ENCODE results near the gene SIAH1. TPM values are rescaled to one million over a fixed set of nuclear protein-coding genes. Genes with fewer than 3 reads are reported as not detected.

Gene SIAH1
- total RNA-seq, 1 experiment from 2014 or later, result 29.9 TPM

DNA sequence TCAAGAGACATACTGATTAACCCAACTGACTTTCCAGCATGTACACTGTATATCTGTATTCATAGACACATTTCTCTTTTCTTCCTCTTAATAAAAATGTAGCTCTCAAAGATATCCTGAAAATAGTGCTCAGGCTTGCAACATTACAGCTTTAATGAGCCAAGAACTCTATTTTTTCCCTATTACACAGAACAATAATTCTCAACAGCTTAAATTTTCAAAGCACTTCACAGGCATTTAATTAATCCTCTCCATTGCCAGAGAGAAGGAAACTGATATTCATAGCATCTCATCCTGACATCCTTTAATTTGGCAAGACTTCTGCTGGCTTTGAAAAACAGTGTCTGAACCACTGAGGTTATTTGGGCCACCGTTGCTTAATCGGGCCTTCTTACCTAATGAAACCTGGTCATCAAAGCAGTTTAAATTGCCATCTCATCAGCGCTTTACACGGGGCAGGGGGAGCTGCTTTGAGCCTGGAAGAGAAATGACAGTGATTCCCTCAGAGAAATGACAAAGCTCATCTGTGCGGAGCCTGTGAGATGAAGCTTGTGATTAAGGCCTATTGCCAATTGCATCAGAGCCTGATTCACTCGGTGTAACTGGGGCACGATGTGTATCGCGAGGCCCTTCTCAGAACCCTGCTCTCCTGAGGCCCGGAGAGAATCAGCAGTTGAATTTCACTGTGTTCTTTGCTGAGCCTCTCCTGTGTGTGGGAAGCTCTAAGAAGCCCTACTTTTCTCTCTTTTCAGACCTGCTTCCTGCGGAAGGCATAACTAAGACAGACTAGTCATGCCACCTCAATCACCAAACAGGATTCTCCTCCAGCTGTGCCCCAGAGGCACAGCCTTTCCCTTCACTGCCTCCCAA, 8.5 kb upstream of the SIAH1 start:
- CTCF ChIA-PET, result interaction anchor here (0.8 to 1.7 kb wide), 2 partner anchors 133 to 230 kb away, joined by 4 read pairs; no protein-coding TSS in a partner anchor

DNA sequence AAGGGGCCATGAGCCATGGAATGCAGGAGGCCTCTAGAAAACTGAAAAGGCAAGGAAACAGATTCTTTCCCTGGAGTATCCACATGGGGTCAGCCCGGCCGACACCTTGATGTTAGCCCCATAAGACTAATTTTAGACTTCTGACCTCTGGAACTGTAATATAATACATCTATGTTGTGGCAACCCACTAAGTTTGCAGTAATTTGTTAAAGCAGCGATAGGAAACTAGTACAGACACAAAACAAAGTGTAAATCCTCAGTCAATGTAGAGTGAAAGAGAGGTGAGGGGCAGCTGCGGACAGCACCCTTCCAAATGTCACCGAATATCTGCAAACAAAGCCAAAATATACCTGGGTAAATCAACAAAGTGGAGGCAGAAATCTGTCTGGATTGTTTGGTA, 7.2 kb upstream of the SIAH1 start:
- no peak for DNase-seq (ENCODE audit: low spot score)
- TF ChIP-seq ZBTB21 (CRISPR knock-in tag; IDR thresholded peaks at IDR 0.05; ENCODE audit: borderline replicate concordance), result no peak
- TF ChIP-seq, protein P1, sequence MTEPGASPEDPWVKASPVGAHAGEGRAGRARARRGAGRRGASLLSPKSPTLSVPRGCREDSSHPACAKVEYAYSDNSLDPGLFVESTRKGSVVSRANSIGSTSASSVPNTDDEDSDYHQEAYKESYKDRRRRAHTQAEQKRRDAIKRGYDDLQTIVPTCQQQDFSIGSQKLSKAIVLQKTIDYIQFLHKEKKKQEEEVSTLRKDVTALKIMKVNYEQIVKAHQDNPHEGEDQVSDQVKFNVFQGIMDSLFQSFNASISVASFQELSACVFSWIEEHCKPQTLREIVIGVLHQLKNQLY (CRISPR knock-in tag; IDR thresholded peaks at IDR 0.05), result no peak
- TF ChIP-seq CREM (CRISPR knock-in tag; IDR thresholded peaks at IDR 0.05), result no peak
- TF ChIP-seq MYBL2 (CRISPR knock-in tag; IDR thresholded peaks at IDR 0.05), result no peak
- TF ChIP-seq NFYB (CRISPR knock-in tag; conservative IDR thresholded peaks at IDR 0.05; ENCODE audit: low read depth), result no peak
- TF ChIP-seq, protein P2, sequence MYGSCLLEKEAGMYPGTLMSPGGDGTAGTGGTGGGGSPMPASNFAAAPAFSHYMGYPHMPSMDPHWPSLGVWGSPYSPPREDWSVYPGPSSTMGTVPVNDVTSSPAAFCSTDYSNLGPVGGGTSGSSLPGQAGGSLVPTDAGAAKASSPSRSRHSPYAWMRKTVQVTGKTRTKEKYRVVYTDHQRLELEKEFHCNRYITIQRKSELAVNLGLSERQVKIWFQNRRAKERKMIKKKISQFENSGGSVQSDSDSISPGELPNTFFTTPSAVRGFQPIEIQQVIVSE (CRISPR knock-in tag; IDR thresholded peaks at IDR 0.05; ENCODE audit: borderline replicate concordance), result no peak
- TF ChIP-seq SP1 (CRISPR knock-in tag; conservative IDR thresholded peaks at IDR 0.05), result no peak
- no peak for TF ChIP-seq NR1H2 (CRISPR knock-in tag; IDR thresholded peaks at IDR 0.05)
- no peak for TF ChIP-seq FOXK1 (CRISPR knock-in tag; IDR thresholded peaks at IDR 0.05)
- TF ChIP-seq ZNF281 (CRISPR knock-in tag; IDR thresholded peaks at IDR 0.05), result no peak
- 0 out of 2 replicates have a peak, but pooled peaks cover 4% of the 10 kb centered on the region for H3K9me3 Mint-ChIP-seq
- ChIA-PET POLR2A (no interaction called here), CTCF (no interaction called here)
- no peak overlapping the region for H3K4me3 Mint-ChIP-seq
- H3K27me3 Mint-ChIP-seq (ENCODE audit: low read depth), result no peaks in the 10 kb centered on the region
- H3K27ac Mint-ChIP-seq, result no peak overlapping the region
- H3K4me1 Mint-ChIP-seq, result peaks cover 8% of the 10 kb centered on the region
- no peak for ATAC-seq
- H3K36me3 Mint-ChIP-seq, result no peaks in the 10 kb centered on the region

More for the DNA sequence above, 8.5 kb upstream of the SIAH1 start:
- no peaks in the 10 kb centered on the region for H3K27me3 Mint-ChIP-seq (ENCODE audit: low read depth)
- POLR2A ChIA-PET, result interaction anchor here (0.6 to 1.2 kb wide), 2 partner anchors 8 to 21 kb away, joined by 4 to 5 read pairs; partner anchors contain the start of gene SIAH1
- TF ChIP-seq CTCF (IDR thresholded peaks at IDR 0.05), result no peak
- TF ChIP-seq GABPB1 (CRISPR knock-in tag; IDR thresholded peaks at IDR 0.05), result peak; percentile 78
- no peaks in the 10 kb centered on the region for H3K36me3 Mint-ChIP-seq
- DNase-seq (ENCODE audit: low spot score), result no peak
- H3K4me1 Mint-ChIP-seq, result peaks cover 4% of the 10 kb centered on the region
- H3K27ac Mint-ChIP-seq, result no peak overlapping the region
- H3K9me3 Mint-ChIP-seq, result 0 out of 2 replicates have a peak, but pooled peaks cover 4% of the 10 kb centered on the region
- H3K4me3 Mint-ChIP-seq, result no peak overlapping the region
- no peak for ATAC-seq

- POLR2A ChIA-PET, result no interaction called here
- H3K27me3 Mint-ChIP-seq (ENCODE audit: low read depth), result no peaks in the 10 kb centered on the region
- ATAC-seq, result no peak
- TF ChIP-seq, protein P3, sequence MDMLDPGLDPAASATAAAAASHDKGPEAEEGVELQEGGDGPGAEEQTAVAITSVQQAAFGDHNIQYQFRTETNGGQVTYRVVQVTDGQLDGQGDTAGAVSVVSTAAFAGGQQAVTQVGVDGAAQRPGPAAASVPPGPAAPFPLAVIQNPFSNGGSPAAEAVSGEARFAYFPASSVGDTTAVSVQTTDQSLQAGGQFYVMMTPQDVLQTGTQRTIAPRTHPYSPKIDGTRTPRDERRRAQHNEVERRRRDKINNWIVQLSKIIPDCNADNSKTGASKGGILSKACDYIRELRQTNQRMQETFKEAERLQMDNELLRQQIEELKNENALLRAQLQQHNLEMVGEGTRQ (CRISPR knock-in tag; IDR thresholded peaks at IDR 0.05), result no peak
- no peak for TF ChIP-seq CREB1 (CRISPR knock-in tag; IDR thresholded peaks at IDR 0.05)
- TF ChIP-seq, protein P2 (CRISPR knock-in tag; IDR thresholded peaks at IDR 0.05; ENCODE audit: borderline replicate concordance), result no peak
- TF ChIP-seq, protein P4, sequence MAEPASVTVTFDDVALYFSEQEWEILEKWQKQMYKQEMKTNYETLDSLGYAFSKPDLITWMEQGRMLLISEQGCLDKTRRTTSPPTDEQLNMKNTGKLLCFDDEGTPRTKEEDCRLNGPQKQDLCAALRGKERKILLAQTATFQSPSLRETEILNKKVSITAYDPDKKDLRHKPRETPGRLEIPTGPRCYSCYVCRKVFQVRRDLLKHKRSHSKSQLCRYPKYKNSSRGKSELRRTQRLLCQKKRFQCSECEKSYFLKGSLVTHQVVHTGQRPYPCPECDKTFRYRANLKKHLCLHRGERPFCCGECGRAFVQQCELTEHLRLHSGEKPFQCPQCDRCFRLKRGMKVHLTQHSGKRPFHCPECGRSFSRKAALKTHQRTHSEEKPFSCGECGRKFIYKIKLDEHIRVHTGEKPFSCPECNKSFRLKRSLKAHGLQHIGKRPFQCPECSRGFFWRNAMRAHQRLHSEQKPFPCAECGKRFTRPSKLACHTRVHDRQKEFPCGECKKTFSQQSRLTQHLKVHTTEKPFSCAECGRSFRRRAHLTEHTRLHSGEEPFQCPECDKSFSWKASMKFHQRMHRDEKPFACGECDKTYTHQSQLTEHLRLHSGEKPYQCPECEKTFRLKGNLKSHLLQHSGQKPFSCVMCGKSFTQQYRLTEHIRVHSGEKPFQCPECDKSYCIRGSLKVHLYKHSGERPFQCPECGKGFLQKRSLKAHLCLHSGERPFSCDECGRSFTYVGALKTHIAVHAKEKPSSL (CRISPR knock-in tag; conservative IDR thresholded peaks at IDR 0.05), result no peak
- no peak for TF ChIP-seq ZNF219 (CRISPR knock-in tag; IDR thresholded peaks at IDR 0.05; ENCODE audit: borderline replicate concordance)
- no peak for TF ChIP-seq ZNF232 (CRISPR knock-in tag; IDR thresholded peaks at IDR 0.05)
- TF ChIP-seq NFYB (CRISPR knock-in tag; conservative IDR thresholded peaks at IDR 0.05; ENCODE audit: low read depth), result no peak
- H3K36me3 Mint-ChIP-seq, result 0 out of 2 replicates have a peak, but pooled peaks cover 2% of the 10 kb centered on the region
- H3K9me3 Mint-ChIP-seq, result no peaks in the 10 kb centered on the region
- H3K4me1 Mint-ChIP-seq, result peaks cover 28% of the 10 kb centered on the region
- 0 out of 2 replicates have a peak overlapping the region, but pooled peaks have one; percentile 16 for H3K4me3 Mint-ChIP-seq
- CTCF ChIA-PET, result interaction anchor here (1.3 kb wide), 1 partner anchor 236 kb away, joined by 3 read pairs; no protein-coding TSS in a partner anchor
- no peak for DNase-seq (ENCODE audit: low spot score)
- no peak overlapping the region for H3K27ac Mint-ChIP-seq
These were observed 1.5 kb upstream of the SIAH1 start for GRCh38 chr16:48386559-48387312.

All from WTC11 (cell line).